Keratinocyte (primary cell): Measurements from ENCODE around the gene ZNF726. TPM values are rescaled to one million over a fixed set of nuclear protein-coding genes. Genes with fewer than 3 reads are reported as not detected.
"Not testable (repeated sequence)": the region's sequence is repeated elsewhere in the genome, so short reads cannot be mapped to it uniquely, and the experiment has no call there.

Experiments
- DNase-seq: peaks from one replicate; pipeline ENCODE4 v3.0.0-alpha.2; 2011; ENCODE audit warnings: low read depth, missing footprints, low spot score
- FAIRE-seq: peaks from 2 replicates; lab custom pipeline; 2011; peaks lifted over from hg19 to GRCh38; lab: Jason Lieb, UNC
- H2AFZ ChIP-seq: 2 replicates; pipeline ENCODE4 v1.6.0; 2012; ENCODE audit warnings: low read length, control low read depth, inconsistent platforms; ENCODE audit not compliant: control insufficient read depth
- H3K27ac ChIP-seq: 2 replicates; pipeline ENCODE4 v1.5.1; 2011; ENCODE audit warnings: low read length; ENCODE audit not compliant: control insufficient read depth, insufficient read depth
- H3K27me3 ChIP-seq: 3 replicates; pipeline ENCODE4 v1.6.0; 2011; ENCODE audit warnings: low read length; ENCODE audit not compliant: control insufficient read depth, insufficient read depth; ENCODE audit errors: extremely low read depth
- H3K36me3 ChIP-seq, 2 experiments: 2 replicates in 1 of 2; 3 replicates in 1 of 2; pipeline ENCODE4 v1.5.1; 2011; ENCODE audit warnings: low read length in 2 of 2, mild to moderate bottlenecking in 1 of 2; ENCODE audit not compliant: control insufficient read depth in 2 of 2, insufficient read depth in 2 of 2; ENCODE audit errors: extremely low read depth in 1 of 2
- H3K4me1 ChIP-seq: 3 replicates; pipeline ENCODE4 v1.5.1; 2011; ENCODE audit warnings: low read length; ENCODE audit not compliant: control insufficient read depth, insufficient read depth; ENCODE audit errors: extremely low read depth
- H3K4me2 ChIP-seq: 3 replicates; pipeline ENCODE4 v1.6.0; 2011; ENCODE audit warnings: low read depth, low read length; ENCODE audit not compliant: control insufficient read depth, insufficient read depth; ENCODE audit errors: extremely low read depth
- H3K4me3 ChIP-seq, 3 experiments: fragments of 200-600 bp in 1 of 3; sonication (generic) in 1 of 3; 2 replicates in 2 of 3; 3 replicates in 1 of 3; pipeline ENCODE4 v1.5.1; 2011 to 2016; ENCODE audit warnings: low read length in 3 of 3, mild to moderate bottlenecking in 3 of 3, control low read depth in 2 of 3, inconsistent platforms in 1 of 3, low read depth in 1 of 3, mixed read lengths in 1 of 3, mixed run types in 1 of 3, moderate library complexity in 1 of 3; ENCODE audit not compliant: control insufficient read depth in 2 of 3, insufficient read depth in 2 of 3; ENCODE audit errors: extremely low read depth in 1 of 3
- H3K79me2 ChIP-seq: 2 replicates; pipeline ENCODE4 v1.6.0; 2012; ENCODE audit warnings: low read length; ENCODE audit not compliant: control insufficient read depth, insufficient read depth
- H3K9ac ChIP-seq: 3 replicates; pipeline ENCODE4 v1.6.0; 2011; ENCODE audit warnings: low read length; ENCODE audit not compliant: control insufficient read depth, insufficient read depth; ENCODE audit errors: extremely low read depth
- H3K9me1 ChIP-seq: 3 replicates; pipeline ENCODE4 v1.6.0; 2011; ENCODE audit warnings: low read length; ENCODE audit not compliant: control insufficient read depth, insufficient read depth; ENCODE audit errors: extremely low read depth
- H3K9me3 ChIP-seq: 2 replicates; pipeline ENCODE4 v1.5.1; 2012; ENCODE audit warnings: low read depth, low read length; ENCODE audit not compliant: control insufficient read depth
- H4K20me1 ChIP-seq: 3 replicates; pipeline ENCODE4 v1.6.0; 2011; ENCODE audit warnings: low read length; ENCODE audit not compliant: control insufficient read depth, insufficient read depth; ENCODE audit errors: extremely low read depth
- EZH2 ChIP-seq: IDR thresholded peaks from one replicate; pipeline ENCODE4 v1.6.1; 2012; ENCODE audit warnings: inconsistent platforms, mild to moderate bottlenecking, low read length, moderate library complexity
- dilution Hi-C: fragments of 300-500 bp; cut with MboI; formaldehyde crosslinking; loops from one replicate; pipeline ENCODE4 v1.7.0; 2020; ENCODE audit warnings: low sequenced_read_pairs; ENCODE audit not compliant: extremely low pct_ligation_motif_present
- polyA plus RNA-seq, 5 experiments: library from polyadenylated mRNA; depleted of rRNA in 3 of 5; stranded (reverse) in 3 of 5; stranded (forward) in 1 of 5; unstranded in 1 of 5; fragments of >200 nt; gene quantifications; 1 replicate in 1 of 5; 2 replicates in 3 of 5; 3 replicates in 1 of 5; pipeline versions ENCODE4 v1.2.1 to v1.2.3, GENCODE V29; 2011 to 2012; ENCODE audit warnings: missing spikeins in 2 of 5, low read depth in 1 of 5, low replicate concordance in 1 of 5

The ZNF726 gene
- polyA plus RNA-seq, 1 donor (not counting 4 experiments of a cell fraction or from before 2014, with no cell fraction given): 1.6 TPM

DNA sequence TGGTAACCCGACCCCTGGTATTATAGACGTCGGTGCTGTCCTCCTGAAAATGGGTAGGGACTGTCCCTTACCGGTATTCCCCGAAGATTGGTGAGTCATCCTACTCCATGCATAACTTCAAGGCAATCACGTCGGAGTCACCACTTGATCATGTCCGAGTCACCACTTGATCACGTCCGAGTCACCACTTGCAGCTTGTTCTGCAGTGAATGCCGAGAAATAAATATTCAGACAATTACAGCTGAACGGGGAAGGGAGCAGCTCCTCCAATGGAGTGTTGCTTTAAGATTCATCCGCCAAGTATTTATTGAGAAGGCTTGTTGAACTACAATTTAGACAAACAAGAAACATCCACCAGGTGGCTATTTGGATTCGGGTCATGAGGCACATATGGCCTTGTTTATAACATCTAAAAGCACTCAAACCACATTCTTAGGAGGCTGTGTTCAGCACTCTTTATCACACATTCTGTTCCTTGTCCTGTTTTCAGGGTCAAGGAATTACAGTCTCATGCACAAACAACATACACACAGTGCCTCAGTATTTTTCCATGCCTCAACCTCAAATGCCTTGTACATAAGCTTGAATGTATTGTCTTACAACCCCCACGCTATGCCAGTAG is 43.1 kb downstream of the ZNF726 start:
- no peaks in the 10 kb centered on the region for H3K9me1 ChIP-seq
- no peak overlapping the region for H3K4me3 ChIP-seq
- dilution Hi-C loops: no loop called here
- H2AFZ ChIP-seq: no peak overlapping the region
- TF ChIP-seq EZH2: no peak
- H3K9ac ChIP-seq: no peak overlapping the region
- FAIRE-seq (no peak), DNase-seq (peak; percentile 32)
- H3K36me3 ChIP-seq: no peaks in the 10 kb centered on the region
- H3K27ac ChIP-seq: no peak overlapping the region
- H3K4me2 ChIP-seq: no peak overlapping the region
- peaks cover 10% of the 10 kb centered on the region for H3K9me3 ChIP-seq
- H3K79me2 ChIP-seq: no peaks in the 10 kb centered on the region
- no peaks in the 10 kb centered on the region for H4K20me1 ChIP-seq
- H3K4me1 ChIP-seq: no peaks in the 10 kb centered on the region
- H3K27me3 ChIP-seq: no peaks in the 10 kb centered on the region

DNA sequence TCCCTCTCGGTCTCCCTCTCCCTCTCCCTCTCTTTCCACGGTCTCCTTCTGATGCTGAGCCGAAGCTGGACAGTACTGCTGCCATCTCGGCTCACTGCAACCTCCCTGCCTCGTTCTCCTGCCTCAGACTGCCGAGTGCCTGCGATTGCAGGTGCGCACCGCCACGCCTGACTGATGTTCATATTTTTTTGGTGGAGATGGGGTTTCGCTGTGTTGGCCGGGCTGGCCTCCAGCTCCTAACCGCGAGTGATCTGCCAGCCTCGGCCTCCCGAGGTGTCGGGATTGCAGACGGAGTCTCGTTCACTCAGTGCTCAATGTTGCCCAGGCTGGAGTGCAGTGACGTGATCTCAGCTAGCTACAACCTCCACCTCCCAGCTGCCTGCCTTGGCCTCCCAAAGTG is 48.7 kb downstream of the ZNF726 start:
- H3K9ac ChIP-seq, H3K9me1 ChIP-seq, H3K4me3 ChIP-seq, H3K79me2 ChIP-seq, H3K4me1 ChIP-seq, H3K27me3 ChIP-seq, H4K20me1 ChIP-seq, H3K9me3 ChIP-seq, H3K36me3 ChIP-seq, FAIRE-seq, DNase-seq, dilution Hi-C loops, H3K4me2 ChIP-seq, H2AFZ ChIP-seq, H3K27ac ChIP-seq: not testable (repeated sequence)

DNA sequence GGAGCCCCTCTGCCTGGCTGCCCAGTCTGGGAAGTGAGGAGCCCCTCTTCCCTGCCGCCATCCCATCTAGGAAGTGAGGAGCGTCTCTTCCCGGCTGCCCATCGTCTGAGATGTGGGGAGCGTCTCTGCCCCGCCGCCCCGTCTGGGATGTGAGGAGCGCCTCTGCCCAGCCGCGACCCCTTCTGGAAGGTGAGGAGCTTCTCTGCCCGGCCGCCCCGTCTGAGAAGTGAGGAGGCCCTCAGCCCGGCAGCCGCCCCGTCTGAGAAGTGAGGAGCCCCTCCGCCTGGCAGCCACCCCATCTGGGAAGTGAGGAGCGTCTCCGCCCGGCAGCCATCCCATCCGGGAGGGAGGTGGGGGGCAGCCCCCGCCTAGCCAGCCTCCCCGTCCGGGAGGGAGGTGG is 49.2 kb downstream of the ZNF726 start:
- H3K4me2 ChIP-seq, H2AFZ ChIP-seq, H3K9ac ChIP-seq, H3K36me3 ChIP-seq, H3K79me2 ChIP-seq, H4K20me1 ChIP-seq, DNase-seq, H3K9me3 ChIP-seq, H3K27me3 ChIP-seq, FAIRE-seq, dilution Hi-C loops, H3K4me3 ChIP-seq, H3K9me1 ChIP-seq, H3K4me1 ChIP-seq, H3K27ac ChIP-seq: not testable (repeated sequence)

DNA sequence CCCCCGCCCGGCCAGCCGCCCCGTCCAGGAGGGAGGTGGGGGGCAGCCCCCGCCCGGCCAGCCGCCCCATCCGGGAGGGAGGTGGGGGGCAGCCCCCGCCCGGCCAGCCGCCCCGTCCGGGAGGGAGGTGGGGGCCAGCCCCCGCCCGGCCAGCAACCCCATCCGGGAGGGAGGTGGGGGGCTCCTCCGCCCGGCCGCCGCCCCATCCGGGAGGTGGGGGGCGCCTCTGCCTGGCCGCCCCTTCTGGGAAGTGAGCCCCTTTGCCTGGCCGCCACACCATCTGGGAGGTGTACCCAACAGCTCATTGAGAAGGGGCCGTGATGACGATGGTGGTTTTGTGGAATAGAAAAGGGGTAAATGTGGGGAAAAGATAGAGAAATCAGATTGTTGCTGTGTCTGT is 49.6 kb downstream of the ZNF726 start:
- H3K9ac ChIP-seq, H3K36me3 ChIP-seq, H3K4me1 ChIP-seq, H4K20me1 ChIP-seq, DNase-seq, FAIRE-seq, H3K27me3 ChIP-seq, H3K4me3 ChIP-seq, H3K27ac ChIP-seq, H2AFZ ChIP-seq, H3K79me2 ChIP-seq, dilution Hi-C loops, H3K9me3 ChIP-seq, H3K4me2 ChIP-seq, H3K9me1 ChIP-seq: not testable (repeated sequence)
